GM15510 (cell line): ENCODE results near the gene SDR42E1.

Experiments
- POLR2A ChIP-seq: IDR thresholded peaks from 3 replicates; pipeline ENCODE4 v1.6.1; 2011; ENCODE audit warnings: borderline replicate concordance; ENCODE audit not compliant: insufficient read length; ENCODE audit errors: extremely low read depth

SDR42E1 gene

GRCh38 chr16:82011199-82011641, at the start of gene SDR42E1:
TSS of gene SDR42E1 (minus strand) at chr16:82011470. CDS start at chr16:82000858, 10,612 bp downstream.
- peak; percentile 58 for TF ChIP-seq POLR2A

- TF ChIP-seq POLR2A, result no peak
Measured at GRCh38 chr16:82059983-82060421, 48.7 kb upstream of the SDR42E1 start.

- no peak for TF ChIP-seq POLR2A
Measured at GRCh38 chr16:82059161-82059982, 48.1 kb upstream of the SDR42E1 start.

GRCh38 chr16:82056550-82056896, 45.3 kb upstream of the SDR42E1 start:
- no peak for TF ChIP-seq POLR2A

GRCh38 chr16:82055728-82056549, 44.7 kb upstream of the SDR42E1 start:
- no peak for TF ChIP-seq POLR2A

- TF ChIP-seq POLR2A, result no peak
Measured at GRCh38 chr16:82055117-82055516, 43.8 kb upstream of the SDR42E1 start.

- TF ChIP-seq POLR2A, result no peak
Measured at GRCh38 chr16:82051656-82052055, 40.4 kb upstream of the SDR42E1 start.

GRCh38 chr16:82050909-82051357, 39.7 kb upstream of the SDR42E1 start:
- TF ChIP-seq POLR2A, result no peak

- no peak for TF ChIP-seq POLR2A
Measured at GRCh38 chr16:82050506-82050905, 39.2 kb upstream of the SDR42E1 start.

GRCh38 chr16:82049484-82049883, 38.2 kb upstream of the SDR42E1 start:
- no peak for TF ChIP-seq POLR2A

GRCh38 chr16:82047787-82048186, 36.5 kb upstream of the SDR42E1 start:
- no peak for TF ChIP-seq POLR2A

GRCh38 chr16:82047374-82047773, 36.1 kb upstream of the SDR42E1 start:
- TF ChIP-seq POLR2A, result no peak

GRCh38 chr16:82046941-82047340, 35.7 kb upstream of the SDR42E1 start:
- TF ChIP-seq POLR2A, result no peak

GRCh38 chr16:82046541-82046940, 35.3 kb upstream of the SDR42E1 start:
- no peak for TF ChIP-seq POLR2A

GRCh38 chr16:82045465-82045864, 34.2 kb upstream of the SDR42E1 start:
- TF ChIP-seq POLR2A, result no peak
